MM.1S (cell line): ENCODE data around the gene ECE1.

Source experiments
- DNase-seq: peaks from one replicate; pipeline ENCODE4 v3.0.0-alpha.2; 2015
- H2AFZ ChIP-seq: fragments of 300-600 bp; sonication (generic); 2 replicates; pipeline ENCODE4 v1.6.0; 2016; ENCODE audit warnings: antibody characterized with exemption, low read length
- H3F3A ChIP-seq: fragments of 300-600 bp; sonication (generic); 2 replicates; pipeline ENCODE4 v1.6.1; 2016; ENCODE audit warnings: mild to moderate bottlenecking, antibody characterized with exemption, low read length, moderate library complexity, mixed read lengths; ENCODE audit not compliant: insufficient read depth
- H3K27ac ChIP-seq: fragments of 300-600 bp; sonication (generic); 2 replicates; pipeline ENCODE4 v1.5.1; 2016; ENCODE audit warnings: mild to moderate bottlenecking, low read length
- H3K27me3 ChIP-seq: fragments of 300-600 bp; sonication (generic); replicated peaks from 2 replicates; pipeline ENCODE4 v1.6.0; 2016; ENCODE audit warnings: low read length; ENCODE audit not compliant: insufficient read depth
- H3K36me3 ChIP-seq: fragments of 300-600 bp; sonication (generic); replicated peaks from 2 replicates; pipeline ENCODE4 v1.6.1; 2016; ENCODE audit warnings: mild to moderate bottlenecking, low read length, mixed read lengths; ENCODE audit not compliant: insufficient read depth
- H3K4me1 ChIP-seq: fragments of 300-600 bp; sonication (generic); 2 replicates; pipeline ENCODE4 v1.6.1; 2016; ENCODE audit warnings: low read length, mixed read lengths
- H3K4me2 ChIP-seq: fragments of 300-600 bp; sonication (generic); 2 replicates; pipeline ENCODE4 v1.6.0; 2016; ENCODE audit warnings: low read depth, low read length
- H3K4me3 ChIP-seq: fragments of 300-600 bp; sonication (generic); 2 replicates; pipeline ENCODE4 v1.5.1; 2016; ENCODE audit warnings: low read length, mixed read lengths
- H3K79me2 ChIP-seq: fragments of 300-600 bp; sonication (generic); 2 replicates; pipeline ENCODE4 v1.6.1; 2016; ENCODE audit warnings: mixed run types, low read length, mixed read lengths
- H3K9ac ChIP-seq: fragments of 300-600 bp; sonication (generic); 2 replicates; pipeline ENCODE4 v1.6.1; 2016; ENCODE audit warnings: low read length, mixed read lengths
- H3K9me2 ChIP-seq: fragments of 300-600 bp; sonication (generic); replicated peaks from 2 replicates; pipeline ENCODE4 v1.6.1; 2016; ENCODE audit warnings: mild to moderate bottlenecking, low read length, mixed read lengths; ENCODE audit not compliant: insufficient read depth
- H3K9me3 ChIP-seq: fragments of 300-600 bp; sonication (generic); replicated peaks from 2 replicates; pipeline ENCODE4 v1.6.1; 2016; ENCODE audit warnings: mild to moderate bottlenecking, low read length, mixed read lengths; ENCODE audit not compliant: insufficient read depth
- H4K20me1 ChIP-seq: fragments of 300-600 bp; sonication (generic); 2 replicates; pipeline ENCODE4 v1.6.1; 2016; ENCODE audit warnings: mild to moderate bottlenecking, low read length, moderate library complexity, mixed read lengths; ENCODE audit not compliant: insufficient read depth
- CTCF ChIP-seq: fragments of 300-600 bp; sonication (generic); IDR thresholded peaks from 2 replicates; pipeline ENCODE4 v1.5.1; 2016; ENCODE audit warnings: antibody characterized with exemption, low read length, mixed read lengths
- EZH2 ChIP-seq: fragments of 300-600 bp; sonication (generic); optimal IDR thresholded peaks from 2 replicates; pipeline ENCODE3; 2017; ENCODE audit warnings: low read depth, mild to moderate bottlenecking, antibody characterized with exemption, low read length, mixed read lengths
- EZH2phosphoT487 ChIP-seq: fragments of 300-600 bp; sonication (generic); IDR thresholded peaks from 2 replicates; pipeline ENCODE4 v1.6.1; 2018; ENCODE audit warnings: antibody characterized with exemption, low read length

Gene ECE1

GRCh38 chr1:21330544-21330943 lies 40.3 kb upstream of the ECE1 start:
- no peak overlapping the region for H3K9ac ChIP-seq
- TF ChIP-seq EZH2phosphoT487 (no peak), CTCF (no peak), EZH2 (no peak)
- peaks cover 14% of the 10 kb centered on the region for H3K4me1 ChIP-seq

GRCh38 chr1:21329209-21329844 lies 39.1 kb upstream of the ECE1 start:
- H3K36me3 ChIP-seq, result no peaks in the 10 kb centered on the region
- no peak overlapping the region for H3K4me3 ChIP-seq
- H3K27ac ChIP-seq, result no peak overlapping the region
- H4K20me1 ChIP-seq, result no peaks in the 10 kb centered on the region
- no peak for DNase-seq
- no peak overlapping the region for H2AFZ ChIP-seq
- no peak overlapping the region for H3K4me2 ChIP-seq
- peaks cover 4% of the 10 kb centered on the region for H3K4me1 ChIP-seq
- no peaks in the 10 kb centered on the region for H3K27me3 ChIP-seq
- peaks cover 75% of the 10 kb centered on the region for H3K79me2 ChIP-seq
- TF ChIP-seq EZH2 (no peak), CTCF (no peak), EZH2phosphoT487 (no peak)
- no peaks in the 10 kb centered on the region for H3K9me2 ChIP-seq
- no peak overlapping the region for H3K9ac ChIP-seq
- peaks cover 6% of the 10 kb centered on the region for H3F3A ChIP-seq
- no peaks in the 10 kb centered on the region for H3K9me3 ChIP-seq

More at GRCh38 chr1:21330544-21330943, 40.3 kb upstream of the ECE1 start:
- Histone ChIP-seq H3K79me2 (peaks cover 79% of the 10 kb centered on the region), H3F3A (peaks cover 9% of the 10 kb centered on the region), H3K9me2 (no peaks in the 10 kb centered on the region), H3K27ac (no peak overlapping the region), H3K4me3 (no peak overlapping the region), H3K36me3 (no peaks in the 10 kb centered on the region), H3K27me3 (no peaks in the 10 kb centered on the region), H3K9me3 (no peaks in the 10 kb centered on the region), H3K4me2 (no peak overlapping the region), H2AFZ (no peak overlapping the region), H4K20me1 (no peaks in the 10 kb centered on the region)
- DNase-seq, result no peak

GRCh38 chr1:21327566-21328323 lies 37.5 kb upstream of the ECE1 start:
- Histone ChIP-seq H3K27me3 (no peaks in the 10 kb centered on the region), H3K27ac (no peak overlapping the region), H3F3A (no peaks in the 10 kb centered on the region), H3K9me3 (no peaks in the 10 kb centered on the region), H3K4me2 (no peak overlapping the region), H3K79me2 (peaks cover 68% of the 10 kb centered on the region), H2AFZ (no peak overlapping the region), H3K9ac (no peak overlapping the region), H3K36me3 (no peaks in the 10 kb centered on the region), H3K9me2 (no peaks in the 10 kb centered on the region), H4K20me1 (no peaks in the 10 kb centered on the region), H3K4me1 (no peaks in the 10 kb centered on the region), H3K4me3 (no peak overlapping the region)
- DNase-seq, result no peak
- TF ChIP-seq EZH2, result no peak
- no peak for TF ChIP-seq CTCF
- no peak for TF ChIP-seq EZH2phosphoT487
